ENCODE results near the gene DENND1A.
"Not testable (repeated sequence)": the region's sequence is repeated elsewhere in the genome, so short reads cannot be mapped to it uniquely, and the experiment has no call there.

Gene DENND1A

DNA sequence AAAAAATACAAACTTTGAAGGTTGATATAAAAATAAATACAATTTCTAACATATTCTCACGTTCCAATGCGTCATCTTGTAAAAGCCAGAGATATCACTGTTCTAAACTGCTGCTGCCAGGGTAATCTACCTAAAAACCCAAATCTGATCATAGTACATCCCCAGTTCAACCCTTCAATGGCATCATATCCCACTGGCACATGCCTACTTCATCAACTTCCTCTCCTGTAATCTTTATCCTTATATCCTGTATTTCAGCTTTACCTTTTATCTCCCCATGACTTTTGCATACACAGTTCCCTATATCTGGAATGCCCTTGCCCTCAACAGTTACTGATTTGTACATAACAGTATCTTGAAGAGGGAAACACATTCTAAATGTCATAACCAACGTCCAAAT is 7.5 kb downstream of the DENND1A start:
- no peak for DNase-seq

DNA sequence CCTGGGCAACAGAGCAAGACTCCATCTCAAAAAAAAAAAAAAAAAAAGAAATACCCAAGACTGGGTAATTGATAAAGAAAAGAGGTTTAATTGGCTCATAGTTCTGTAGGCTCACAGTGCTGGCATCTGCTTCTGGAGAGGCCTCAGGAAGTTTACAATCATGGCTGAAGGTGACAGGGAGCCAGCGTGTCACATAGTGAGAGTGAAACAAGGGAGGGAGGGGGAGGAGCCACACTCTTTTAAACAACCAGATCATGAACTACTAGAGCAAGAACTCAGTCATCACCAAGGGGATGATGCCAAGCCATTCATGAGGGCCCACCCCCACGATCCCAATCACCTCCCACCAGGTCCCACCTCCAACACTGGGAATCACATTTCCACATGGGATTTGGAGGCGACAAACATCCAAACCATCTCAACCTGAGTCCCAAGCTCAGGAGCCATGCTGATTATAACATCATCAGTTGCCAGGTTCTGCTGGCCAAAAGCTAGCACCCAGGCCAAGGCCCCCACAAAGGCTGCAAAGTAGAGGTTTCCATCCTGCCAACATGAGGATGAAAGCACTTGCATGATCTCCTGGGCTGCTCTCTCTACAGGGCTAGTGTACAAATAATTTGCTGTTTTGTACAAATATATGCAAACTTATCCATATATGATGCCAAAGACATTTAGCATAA is 15.3 kb downstream of the DENND1A start:
- DNase-seq: no peak

DNA sequence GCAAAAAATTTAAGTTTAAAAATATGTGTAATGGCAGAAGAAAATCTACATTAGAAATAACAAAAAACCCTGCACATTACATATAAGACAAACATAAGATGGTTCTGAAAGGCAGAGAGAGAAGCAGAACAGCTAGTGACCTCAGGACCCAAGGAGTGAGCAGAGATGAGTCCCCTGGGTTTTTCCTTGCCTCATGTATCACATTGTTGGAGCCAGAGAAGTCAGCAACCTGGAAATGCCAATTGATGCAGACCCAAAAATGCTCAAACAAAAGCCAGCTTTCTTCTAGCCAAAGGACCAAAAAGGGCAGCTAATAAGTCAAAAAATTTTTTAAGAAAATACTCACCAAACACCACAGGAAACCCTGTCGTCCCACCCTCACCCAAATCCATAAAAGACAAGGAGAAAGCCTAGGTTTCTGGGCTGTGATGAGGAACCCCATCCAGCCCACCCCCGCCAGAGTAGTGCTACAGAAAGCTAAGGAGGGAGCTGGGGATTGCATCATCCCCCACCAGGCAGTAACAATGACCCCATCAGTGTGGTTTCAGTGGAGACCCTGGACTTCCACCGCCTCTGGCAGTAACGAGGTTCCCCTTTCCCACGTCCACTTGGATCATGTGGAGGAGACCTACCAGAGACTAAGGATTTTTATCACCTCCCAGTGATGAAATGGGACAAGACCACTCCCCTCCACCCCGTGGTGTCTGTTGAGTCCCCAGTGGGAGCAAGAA is 17.6 kb downstream of the DENND1A start:
- no peak for DNase-seq

DNA sequence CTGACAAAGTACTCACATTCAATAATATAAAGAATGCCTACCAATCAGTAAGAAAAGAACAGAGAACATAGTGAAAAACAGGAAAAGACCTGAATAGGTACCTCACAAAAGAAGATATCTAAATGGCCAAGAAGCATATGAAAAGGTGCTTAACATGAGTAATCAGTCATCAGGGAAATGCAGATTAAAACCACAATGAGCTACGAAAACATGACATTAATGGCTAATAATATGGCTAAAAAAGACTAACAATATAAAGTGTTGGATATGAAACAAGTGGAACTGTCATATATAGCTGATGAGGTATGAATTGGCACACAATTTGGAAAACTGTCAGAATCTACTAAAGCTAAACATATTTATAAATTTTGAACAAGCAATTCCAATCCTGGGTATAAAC is 18.9 kb downstream of the DENND1A start:
- no peak for DNase-seq

DNA sequence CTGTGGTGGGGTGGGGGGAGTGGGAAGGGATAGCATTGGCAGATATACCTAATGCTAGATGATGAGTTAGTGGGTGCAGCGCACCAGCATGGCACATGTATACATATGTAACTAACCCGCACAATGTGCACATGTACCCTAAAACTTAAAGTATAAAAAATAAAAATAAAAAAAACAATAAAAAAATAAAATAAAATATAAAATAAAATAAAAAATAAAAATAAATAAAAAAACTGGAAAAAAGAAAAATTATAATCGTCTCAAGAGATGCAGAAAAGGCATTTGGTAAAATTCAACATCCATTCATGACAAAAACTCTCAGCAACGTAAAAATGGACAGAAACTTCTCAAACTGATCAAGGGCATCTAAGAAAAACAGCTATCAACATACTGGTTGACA is 20.7 kb downstream of the DENND1A start:
- DNase-seq: not testable (repeated sequence)

DNA sequence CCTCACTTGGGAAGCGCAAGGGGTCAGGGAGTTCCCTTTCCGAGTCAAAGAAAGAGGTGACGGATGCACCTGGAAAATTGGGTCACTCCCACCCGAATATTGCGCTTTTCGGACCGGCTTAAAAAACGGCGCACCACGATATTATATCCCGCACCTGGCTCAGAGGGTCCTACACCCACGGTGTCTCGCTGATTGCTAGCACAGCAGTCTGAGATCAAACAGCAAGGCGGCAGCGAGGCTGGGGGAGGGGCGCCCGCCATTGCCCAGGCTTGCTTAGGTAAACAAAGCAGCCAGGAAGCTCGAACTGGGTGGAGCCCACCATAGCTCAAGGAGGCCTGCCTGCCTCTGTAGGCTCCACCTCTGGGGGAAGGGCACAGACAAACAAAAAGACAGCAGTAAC is 26.4 kb downstream of the DENND1A start:
- not testable (repeated sequence) for DNase-seq

DNA sequence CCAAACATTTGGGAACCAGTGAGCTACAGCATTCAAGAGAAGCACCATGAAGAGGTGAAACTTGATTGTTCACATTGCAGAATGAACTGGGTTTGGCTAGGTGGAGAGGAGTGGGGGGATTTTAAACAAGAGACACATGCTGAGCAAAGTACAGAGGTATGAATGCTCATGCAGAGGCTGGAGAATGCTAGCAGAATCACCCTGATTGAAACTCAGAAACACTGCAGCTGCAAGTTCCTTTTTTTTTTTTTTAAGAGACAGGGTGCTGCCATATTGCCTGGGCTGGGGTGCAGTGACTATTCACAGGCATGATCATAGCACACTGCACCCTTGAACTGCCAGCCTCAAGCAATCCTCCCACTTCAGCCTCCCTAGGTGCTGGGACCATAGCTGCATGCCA is 35.1 kb downstream of the DENND1A start:
- no peak for DNase-seq

DNA sequence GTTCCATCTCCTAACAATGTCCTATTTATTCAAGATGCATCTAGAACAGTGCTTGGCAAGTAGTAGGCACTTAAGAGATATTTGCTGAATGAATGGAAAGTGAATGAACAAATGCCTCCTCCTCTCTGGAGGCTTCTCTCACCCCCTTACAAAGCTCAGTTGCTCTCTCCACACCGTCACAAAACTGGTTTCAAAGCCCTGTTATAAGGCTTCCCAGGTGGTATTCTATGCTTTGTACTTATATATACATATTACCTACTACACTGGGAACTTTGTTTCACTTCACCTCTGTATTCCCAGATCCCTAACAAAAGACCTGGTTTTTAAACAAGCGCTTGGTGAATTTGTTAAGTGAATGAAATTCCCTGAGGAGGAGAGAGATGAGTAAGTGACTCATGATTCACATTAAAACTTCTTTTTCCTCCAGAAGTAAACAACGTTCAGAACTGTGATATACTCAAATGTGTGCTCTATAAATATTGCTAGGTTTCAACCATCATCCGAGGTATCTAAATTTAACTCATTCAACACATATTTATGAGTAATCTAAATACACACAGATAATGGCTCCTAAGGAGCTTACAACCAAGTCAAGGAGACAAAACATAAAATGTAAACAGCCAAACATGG is 36.0 kb downstream of the DENND1A start:
- DNase-seq: no peak

DNA sequence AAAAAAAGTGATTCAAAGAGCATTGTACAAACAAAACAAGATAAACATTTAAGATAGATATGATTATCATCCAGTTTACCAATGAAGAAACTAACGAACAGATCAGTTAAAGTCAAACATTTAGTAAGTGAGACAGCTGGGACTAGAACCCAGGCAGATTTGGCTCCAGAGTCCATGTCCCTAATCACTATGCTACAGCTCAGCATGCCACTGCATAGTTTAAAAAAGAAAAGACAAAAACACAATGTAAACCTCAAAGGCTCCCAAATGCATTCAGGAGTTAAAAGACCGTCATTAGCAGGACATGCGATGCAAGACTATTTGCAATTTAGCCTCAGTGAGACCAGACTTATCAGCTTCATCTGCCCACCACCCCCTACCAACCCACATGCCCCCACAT is 36.8 kb downstream of the DENND1A start:
- no peak for DNase-seq

DNA sequence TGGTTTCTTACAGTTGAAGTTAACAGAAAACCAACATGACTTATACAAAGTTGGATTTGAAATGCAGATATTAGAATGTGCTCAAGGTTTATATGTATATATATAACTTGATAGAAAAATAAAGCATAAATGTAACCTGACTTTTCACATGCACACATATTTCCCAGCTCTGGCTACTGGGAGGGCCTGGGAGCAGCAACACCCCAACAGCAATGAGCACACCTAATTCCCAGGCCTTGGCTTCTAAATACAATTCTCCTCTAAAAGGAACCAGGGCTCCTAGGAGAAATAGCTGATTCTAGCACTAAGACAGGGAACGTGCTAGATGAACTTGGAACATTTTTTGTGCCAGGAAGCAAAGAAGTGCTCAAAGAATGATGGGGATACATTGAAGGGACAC is 42.1 kb downstream of the DENND1A start:
- no peak for DNase-seq

DNA sequence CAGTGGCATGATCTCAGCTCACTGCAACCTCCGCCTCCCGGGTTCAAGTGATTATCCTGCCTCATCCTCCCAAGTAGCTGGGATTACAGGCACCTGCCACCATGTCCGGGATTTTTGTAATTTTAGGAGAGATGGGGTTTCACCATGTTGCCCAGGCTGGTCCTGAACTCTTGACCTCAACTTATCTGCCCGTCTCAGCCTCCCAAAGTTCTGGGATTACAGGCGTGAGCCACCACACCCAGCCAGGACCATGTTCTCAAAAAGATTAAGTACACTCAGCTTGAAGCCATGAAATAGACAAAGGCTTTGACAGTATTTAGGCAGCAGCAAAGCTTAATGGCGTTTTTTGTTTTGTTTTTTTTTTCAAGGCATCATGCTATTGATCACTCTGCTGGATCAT is 44.1 kb downstream of the DENND1A start:
- DNase-seq: not testable (repeated sequence)

DNA sequence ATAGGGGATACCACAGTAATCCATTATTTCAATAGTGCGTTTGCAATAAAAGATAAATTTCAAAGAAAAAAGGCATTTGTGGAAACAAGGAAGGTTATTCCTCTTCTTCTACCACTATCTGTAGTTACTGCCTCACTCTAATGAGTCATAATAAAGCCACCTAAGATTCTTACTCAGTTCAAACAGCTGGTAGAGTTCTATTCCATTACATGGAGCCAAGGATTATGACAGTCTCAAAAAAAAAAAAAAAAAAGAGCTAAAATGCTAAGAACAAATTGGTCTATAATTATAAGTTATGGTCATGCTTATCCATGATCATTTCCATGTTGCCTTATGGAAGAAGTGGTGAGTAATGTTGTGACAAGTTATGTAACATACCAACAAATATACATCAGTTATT is 46.3 kb downstream of the DENND1A start:
- no peak for DNase-seq

DNA sequence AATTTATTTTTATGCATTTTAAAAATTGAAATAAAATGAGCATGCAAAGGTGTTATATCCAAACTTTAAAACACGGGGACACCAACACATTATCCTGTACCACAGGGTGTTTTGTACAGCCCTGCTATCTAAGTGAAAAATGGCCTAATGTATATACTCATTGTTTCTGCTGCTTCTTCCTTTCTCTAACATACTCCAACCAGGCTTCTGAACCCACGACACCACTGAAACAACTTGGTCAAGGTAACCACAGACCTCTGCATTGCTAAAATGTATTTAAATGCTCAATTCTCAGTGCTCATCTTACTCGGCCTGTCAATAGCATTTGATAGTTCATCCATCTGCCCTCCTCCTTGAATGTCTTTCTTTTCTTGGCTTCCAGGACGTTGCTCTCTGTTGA is 48.3 kb downstream of the DENND1A start:
- DNase-seq: no peak

DNA sequence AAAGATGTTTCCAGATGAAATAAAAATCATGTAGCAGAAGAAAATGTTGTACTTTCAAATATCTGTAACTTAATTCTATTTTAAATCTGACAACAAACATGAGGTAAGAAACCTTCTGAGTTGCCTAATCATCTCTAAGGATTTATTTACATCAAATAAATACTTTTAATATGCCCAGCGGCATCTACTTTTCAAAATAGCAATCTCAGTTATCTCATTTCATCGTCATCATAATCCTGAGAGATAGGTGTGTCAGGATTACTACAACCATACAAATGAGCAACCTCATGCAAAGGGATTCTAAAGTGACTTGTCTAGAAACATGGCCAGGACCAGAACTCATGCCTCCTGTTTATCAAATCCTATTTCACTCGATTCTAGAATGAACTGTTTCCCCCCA is 49.5 kb downstream of the DENND1A start:
- no peak for DNase-seq

DNA sequence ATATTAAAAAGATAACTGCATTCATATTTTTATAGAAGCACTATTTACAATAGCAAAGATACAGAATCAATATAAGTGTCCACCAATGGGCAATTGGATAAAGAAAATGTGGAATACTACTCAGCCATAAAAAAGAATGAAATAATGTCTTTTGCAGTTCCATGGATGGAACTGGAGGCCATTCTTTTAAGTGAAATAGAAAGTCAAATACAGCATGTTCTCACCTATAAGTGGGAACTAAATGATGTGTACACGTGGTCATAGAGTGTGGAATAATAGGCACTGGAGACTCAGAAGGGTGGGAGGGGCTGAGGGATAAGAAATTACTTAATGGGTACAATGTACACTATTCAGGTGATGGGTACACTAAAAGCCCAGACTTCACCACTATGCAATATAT is 53.2 kb downstream of the DENND1A start:
- DNase-seq: no peak

DNA sequence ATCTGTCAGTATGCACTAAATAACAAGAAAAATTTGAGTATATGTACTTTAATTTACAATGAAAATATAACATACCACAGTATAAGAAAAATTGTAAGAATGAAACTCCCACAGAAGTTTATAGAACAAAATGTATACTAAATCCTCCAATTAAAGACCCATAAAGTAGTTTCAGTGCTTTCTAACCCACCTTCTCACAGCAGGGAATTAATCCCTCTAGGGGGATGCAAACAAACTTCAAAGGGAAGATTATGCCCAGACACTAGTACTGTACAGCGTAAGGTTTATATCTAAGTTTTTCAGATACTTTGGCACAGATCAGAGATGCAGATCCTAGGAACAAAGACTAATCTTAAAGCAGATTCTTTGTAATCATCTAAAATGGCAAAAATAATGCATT is 57.2 kb downstream of the DENND1A start:
- no peak for DNase-seq

DNA sequence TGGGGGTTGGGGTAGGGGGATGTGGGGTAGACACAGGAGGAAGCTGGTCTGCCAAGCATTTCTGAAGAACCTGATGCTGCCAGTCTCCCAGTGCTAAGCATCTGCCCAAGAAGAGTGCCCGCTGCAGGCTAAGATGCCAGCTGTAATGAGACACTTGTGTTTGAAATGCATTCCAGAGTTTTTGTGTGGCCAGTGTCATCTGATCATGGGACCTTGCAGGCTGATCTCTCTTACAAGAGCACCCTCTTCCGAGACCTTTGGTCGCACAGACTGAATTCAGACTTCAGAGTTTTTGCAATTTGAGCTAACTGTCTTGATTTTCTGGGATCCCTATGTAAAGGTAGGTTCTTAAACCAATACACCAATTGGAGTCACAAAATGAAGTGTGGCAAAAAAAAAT is 58.1 kb downstream of the DENND1A start:
- no peak for DNase-seq

DNA sequence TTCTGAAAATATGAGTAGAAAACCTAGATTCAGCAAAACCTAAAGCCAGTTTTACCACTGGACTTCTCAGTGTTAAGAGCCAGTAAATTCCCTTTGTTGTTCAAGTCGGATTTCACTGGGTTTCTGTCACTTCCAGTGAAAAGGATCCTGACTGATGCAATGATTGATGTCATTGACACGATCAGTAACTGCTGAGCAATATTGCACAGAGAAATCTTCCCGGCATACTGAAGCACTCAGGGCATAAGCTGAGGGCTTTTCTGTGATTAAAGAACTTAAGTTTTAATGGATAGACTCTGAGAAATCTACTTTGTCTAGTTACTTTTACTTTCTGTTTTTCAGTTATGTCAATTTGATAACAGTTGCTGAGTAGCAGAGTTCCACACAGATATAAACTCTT is 61.9 kb downstream of the DENND1A start:
- no peak for DNase-seq

DNA sequence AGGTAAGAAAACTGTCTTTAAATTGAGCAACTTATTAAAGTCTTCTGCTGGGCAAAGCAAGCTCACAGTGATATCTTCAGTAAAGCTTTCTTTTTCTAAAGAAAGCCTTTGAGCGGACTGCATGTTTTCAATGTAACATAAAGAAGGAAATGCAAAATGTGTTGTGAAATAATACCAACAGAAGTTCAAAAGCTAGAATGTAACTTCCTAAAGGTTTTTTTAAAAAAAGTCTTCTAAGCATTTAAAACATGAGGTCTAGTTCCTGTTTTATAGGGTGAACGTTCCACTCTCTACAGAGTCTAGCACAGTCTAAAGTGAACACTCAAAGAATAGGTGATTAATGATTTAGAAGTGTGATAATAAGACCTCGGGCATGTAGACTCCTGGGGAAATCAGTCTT is 62.9 kb downstream of the DENND1A start:
- DNase-seq: no peak

DNA sequence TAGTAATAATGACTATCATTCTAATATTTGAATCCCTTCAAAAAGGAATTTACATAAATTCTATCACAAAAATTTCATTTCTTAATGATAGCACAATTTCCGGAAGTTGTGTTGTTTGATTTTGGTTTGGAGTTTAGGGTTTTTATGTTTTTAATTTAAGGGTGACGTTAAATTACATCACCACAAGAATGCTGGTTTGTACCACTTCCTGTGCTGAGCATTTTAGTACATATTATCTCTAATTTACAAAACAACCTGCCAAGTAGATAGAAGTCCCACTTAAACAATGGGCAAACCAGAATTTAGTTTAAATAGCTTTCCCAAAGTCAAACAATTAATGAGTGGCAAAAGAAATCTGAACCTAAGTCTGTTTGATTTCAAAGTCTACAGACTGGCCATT is 63.4 kb downstream of the DENND1A start:
- no peak for DNase-seq

DNA sequence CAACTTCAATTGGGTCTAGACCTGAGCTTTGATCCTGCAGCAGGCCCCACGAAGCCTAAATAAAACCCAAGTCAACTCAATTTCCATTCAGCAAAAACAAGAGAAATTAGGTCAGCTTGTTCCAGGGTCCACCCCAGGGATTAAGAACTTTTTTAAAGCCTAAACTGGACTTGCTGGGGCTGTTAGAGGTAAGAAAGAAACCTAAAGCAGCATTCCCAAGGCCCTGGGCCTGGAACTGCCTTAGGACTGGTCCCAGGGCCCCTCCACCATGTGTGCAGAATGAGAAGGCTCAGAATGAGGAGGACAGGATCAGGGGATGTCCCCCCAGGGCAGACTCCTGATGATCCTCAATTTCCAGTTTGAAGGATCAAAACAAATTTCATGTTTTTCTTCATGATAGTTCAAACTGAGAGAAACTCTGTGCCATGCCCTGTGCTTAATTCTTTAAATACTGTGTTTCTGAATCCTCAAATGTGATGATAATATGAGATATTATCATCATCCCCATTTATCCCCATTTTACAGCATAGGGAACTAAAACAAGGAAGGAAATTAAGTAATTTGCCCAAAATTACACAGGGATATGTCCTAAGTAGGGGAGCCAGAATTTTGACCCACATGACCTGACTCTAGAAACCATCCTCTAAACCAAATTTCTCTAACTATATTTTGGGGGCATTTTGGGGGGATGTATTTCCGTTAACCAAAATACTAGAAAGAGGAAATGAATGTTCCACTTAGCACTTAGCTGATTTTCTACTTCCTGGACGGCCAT is 64.5 kb downstream of the DENND1A start:
- DNase-seq: no peak

DNA sequence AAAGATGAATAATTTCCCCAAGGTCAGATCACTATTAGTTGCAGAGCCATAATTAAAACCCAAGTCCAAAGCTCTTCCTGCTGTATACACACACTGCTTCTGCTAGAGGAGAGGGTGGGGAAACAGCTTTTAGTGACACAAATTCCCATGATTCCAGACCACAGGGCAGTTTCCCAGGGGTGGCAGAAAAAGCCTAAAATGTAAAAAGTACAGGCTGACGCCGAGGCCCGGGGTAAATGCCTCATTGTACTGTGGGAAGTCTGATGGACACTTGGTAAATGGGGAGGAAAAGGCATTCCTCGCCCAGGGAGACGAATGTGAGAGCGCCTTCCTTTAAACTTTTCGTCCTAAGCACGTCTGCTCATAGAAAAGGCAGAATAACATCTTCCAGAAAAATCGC is 65.7 kb downstream of the DENND1A start:
- no peak for DNase-seq

DNA sequence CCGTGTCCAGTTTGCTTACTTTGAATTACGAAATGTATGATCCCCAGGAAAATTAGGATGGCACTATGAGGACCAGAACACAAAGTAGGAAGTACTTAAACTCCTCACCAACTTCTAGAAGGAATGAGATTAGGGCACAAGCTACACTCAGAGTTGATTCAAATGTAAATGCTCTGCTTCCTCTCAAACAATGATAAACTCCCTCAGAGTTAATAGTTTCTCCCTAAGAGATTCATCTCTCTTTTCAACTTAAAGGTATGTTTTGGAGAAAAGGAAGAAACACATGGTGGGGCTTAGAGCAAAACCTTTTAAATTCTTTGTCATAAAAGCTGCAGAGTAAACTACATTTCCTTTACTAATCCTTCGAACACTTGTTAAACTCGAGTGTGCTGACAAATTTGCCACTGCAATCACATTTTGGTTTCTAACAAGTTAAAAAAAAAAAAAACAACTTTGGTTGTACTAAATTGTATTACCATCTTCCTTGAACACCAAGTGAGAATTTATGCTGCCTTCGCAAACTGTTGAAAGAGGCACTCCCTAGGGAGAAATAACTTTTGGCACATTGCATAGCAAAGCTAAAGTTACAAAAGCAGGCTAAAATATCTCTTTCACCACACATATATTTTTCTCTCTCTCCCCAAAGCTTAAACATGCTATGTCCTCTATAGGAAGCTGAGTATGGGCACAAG is 66.6 kb downstream of the DENND1A start:
- no peak for DNase-seq

Data from DMS79 (cell line).